ENCODE data around the gene INTS7. TPM values are rescaled to one million over a fixed set of nuclear protein-coding genes. Genes with fewer than 3 reads are reported as not detected.
"Not testable (repeated sequence)": the region's sequence is repeated elsewhere in the genome, so short reads cannot be mapped to it uniquely, and the experiment has no call there.

INTS7 gene
- polyA plus RNA-seq, 4 donors: 6.0 to 15.7 (median 7.3) TPM

DNA sequence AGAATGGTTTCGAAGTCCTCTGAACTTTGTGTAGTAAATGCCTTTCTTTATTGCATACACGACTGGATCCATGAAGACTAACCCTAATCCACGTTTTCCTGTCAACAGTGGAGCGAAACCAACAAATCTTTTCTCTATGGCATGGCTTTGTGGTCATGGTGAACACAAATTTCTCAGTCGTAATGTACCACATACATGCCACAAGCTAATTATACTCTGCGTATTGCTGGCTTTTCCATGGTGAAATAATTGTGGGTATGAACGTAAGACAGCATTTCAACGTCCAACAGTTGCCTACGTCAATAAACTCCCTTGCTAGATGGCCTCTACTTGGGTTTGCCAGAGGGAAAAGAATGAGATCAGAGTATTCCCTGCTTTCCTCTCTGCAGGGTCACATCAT lies 27.5 kb downstream of the INTS7 start:
- Histone ChIP-seq H3K27ac (ENCODE audit: low read depth in 1 of 3, low read length in 2 of 3) (no peak overlapping the region), H3K27me3 (ENCODE audit: control insufficient read depth in 3 of 3, insufficient read depth in 3 of 3, low read length in 3 of 3) (no peaks in the 10 kb centered on the region), H3K4me1 (ENCODE audit: control insufficient read depth in 3 of 3, insufficient read depth in 2 of 3, low read depth in 1 of 3, low read length in 2 of 3) (no peaks in the 10 kb centered on the region), H3K36me3 (ENCODE audit: control insufficient read depth in 3 of 3, insufficient read depth in 2 of 3, low read depth in 1 of 3, low read length in 3 of 3) (peaks cover 3 to 11% (median 6%) of the 10 kb centered on the region in 3 donors), H3K4me3 (ENCODE audit: low read depth in 1 of 3, low read length in 3 of 3) (no peak overlapping the region), H3K9me3 (ENCODE audit: control insufficient read depth in 2 of 2, insufficient read depth in 1 of 2, low read depth in 1 of 2, low read length in 1 of 2) (no peaks in the 10 kb centered on the region)
- 79 to 89% (median 83%) methylated on average over 9 of the region's 9 CpGs for WGBS, 3 donors
- DNase-seq: no peak
- FAIRE-seq: no peak

GRCh38 chr1:212007178-212007577 lies 28.2 kb downstream of the INTS7 start:
- H3K9me3 ChIP-seq (ENCODE audit: control insufficient read depth in 2 of 2, insufficient read depth in 1 of 2, low read depth in 1 of 2, low read length in 1 of 2): no peaks in the 10 kb centered on the region
- H3K36me3 ChIP-seq (ENCODE audit: control insufficient read depth in 3 of 3, insufficient read depth in 2 of 3, low read depth in 1 of 3, low read length in 3 of 3): peaks cover 3 to 11% (median 6%) of the 10 kb centered on the region in 3 donors
- no peak overlapping the region for H3K27ac ChIP-seq (ENCODE audit: low read depth in 1 of 3, low read length in 2 of 3)
- H3K4me3 ChIP-seq (ENCODE audit: low read depth in 1 of 3, low read length in 3 of 3): no peak overlapping the region
- no peak for FAIRE-seq
- H3K27me3 ChIP-seq (ENCODE audit: control insufficient read depth in 3 of 3, insufficient read depth in 3 of 3, low read length in 3 of 3): no peaks in the 10 kb centered on the region
- WGBS, 3 donors: 94 to 96% (median 96%) methylated on average over 4 of the region's 4 CpGs
- no peaks in the 10 kb centered on the region for H3K4me1 ChIP-seq (ENCODE audit: control insufficient read depth in 3 of 3, insufficient read depth in 2 of 3, low read depth in 1 of 3, low read length in 2 of 3)
- DNase-seq: no peak

DNA sequence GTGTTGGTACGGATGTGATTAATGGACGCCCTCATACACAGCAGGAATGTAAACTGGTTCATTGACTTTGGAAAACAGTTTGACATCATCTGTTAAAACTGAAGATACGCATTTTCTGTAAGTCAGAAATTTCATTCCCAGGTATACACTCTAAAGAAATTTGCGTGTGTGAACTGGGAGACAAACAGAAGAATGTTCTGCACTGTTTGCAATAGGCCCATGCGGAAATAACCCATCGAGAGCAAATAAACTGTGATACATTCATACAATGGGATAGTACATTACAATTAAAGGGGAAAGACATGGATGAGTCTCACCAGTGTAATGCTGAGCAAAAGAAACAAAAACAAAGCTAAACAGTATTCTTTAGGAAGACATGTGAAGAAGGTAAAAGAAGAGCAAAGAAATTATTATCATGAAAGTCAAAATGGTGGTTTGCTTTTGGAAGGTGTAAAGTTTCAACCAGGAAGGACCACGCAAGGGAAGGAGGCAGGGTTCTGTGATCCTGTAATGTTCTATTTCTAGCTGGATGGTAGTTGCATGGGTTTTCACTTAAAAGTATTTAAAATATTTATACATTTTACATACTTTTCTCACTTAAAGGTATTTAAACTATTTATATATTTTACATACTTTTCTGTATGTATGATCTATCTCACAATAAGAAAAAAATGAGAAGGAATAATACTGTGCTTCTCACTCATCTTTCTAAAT lies 30.3 kb downstream of the INTS7 start:
- Histone ChIP-seq H3K4me1 (ENCODE audit: control insufficient read depth in 3 of 3, insufficient read depth in 2 of 3, low read depth in 1 of 3, low read length in 2 of 3) (no peaks in the 10 kb centered on the region), H3K27me3 (ENCODE audit: control insufficient read depth in 3 of 3, insufficient read depth in 3 of 3, low read length in 3 of 3) (no peaks in the 10 kb centered on the region), H3K27ac (ENCODE audit: low read depth in 1 of 3, low read length in 2 of 3) (no peak overlapping the region), H3K9me3 (ENCODE audit: control insufficient read depth in 2 of 2, insufficient read depth in 1 of 2, low read depth in 1 of 2, low read length in 1 of 2) (no peaks in the 10 kb centered on the region), H3K36me3 (ENCODE audit: control insufficient read depth in 3 of 3, insufficient read depth in 2 of 3, low read depth in 1 of 3, low read length in 3 of 3) (peaks cover under 1 to 11% (median 11%) of the 10 kb centered on the region in 3 donors), H3K4me3 (ENCODE audit: low read depth in 1 of 3, low read length in 3 of 3) (no peak overlapping the region)
- DNase-seq (no peak), FAIRE-seq (no peak)
- WGBS, 3 donors: 89 to 95% (median 90%) methylated on average over 7 of the region's 7 CpGs

- H3K36me3 ChIP-seq (ENCODE audit: control insufficient read depth in 3 of 3, insufficient read depth in 2 of 3, low read depth in 1 of 3, low read length in 3 of 3): peaks cover 2 to 14% (median 7%) of the 10 kb centered on the region in 3 donors
- H3K9me3 ChIP-seq (ENCODE audit: control insufficient read depth in 2 of 2, insufficient read depth in 1 of 2, low read depth in 1 of 2, low read length in 1 of 2): peaks cover 0 to 8% of the 10 kb centered on the region in 2 donors
- no peak overlapping the region for H3K4me3 ChIP-seq (ENCODE audit: low read depth in 1 of 3, low read length in 3 of 3)
- no peak for FAIRE-seq
- no peak for DNase-seq
- no peaks in the 10 kb centered on the region for H3K27me3 ChIP-seq (ENCODE audit: control insufficient read depth in 3 of 3, insufficient read depth in 3 of 3, low read length in 3 of 3)
- WGBS, 3 donors: 92 to 97% (median 95%) methylated on average over 3 of the region's 3 CpGs
- no peaks in the 10 kb centered on the region for H3K4me1 ChIP-seq (ENCODE audit: control insufficient read depth in 3 of 3, insufficient read depth in 2 of 3, low read depth in 1 of 3, low read length in 2 of 3)
- no peak overlapping the region for H3K27ac ChIP-seq (ENCODE audit: low read depth in 1 of 3, low read length in 2 of 3)
Measured at GRCh38 chr1:212002536-212002935, 32.8 kb downstream of the INTS7 start.

- not testable (repeated sequence) for DNase-seq
Measured at GRCh38 chr1:211997426-211997825, 37.9 kb downstream of the INTS7 start.

DNA sequence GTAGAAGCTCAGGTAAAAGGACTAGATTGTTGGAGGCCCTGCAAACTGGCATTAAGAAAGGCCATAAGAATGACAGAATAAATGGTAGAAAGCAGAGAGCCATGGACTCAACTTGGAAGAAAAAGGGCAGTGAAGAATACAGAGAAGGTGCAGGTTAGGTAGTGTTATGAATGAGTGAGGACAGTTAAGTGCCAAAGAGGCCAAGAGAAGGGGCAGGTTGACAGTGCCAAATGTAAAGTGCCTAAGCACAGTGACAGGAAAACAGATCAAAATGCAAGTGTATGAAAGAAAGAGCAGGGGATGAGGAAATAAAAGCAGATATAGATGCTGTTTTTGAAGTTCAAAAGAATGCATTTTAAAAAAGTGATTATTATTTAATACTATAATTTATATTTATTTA lies 43.7 kb downstream of the INTS7 start:
- no peak overlapping the region for H3K4me3 ChIP-seq (ENCODE audit: low read depth in 1 of 3, low read length in 3 of 3)
- peaks cover 0 to 2% of the 10 kb centered on the region in 2 donors for H3K9me3 ChIP-seq (ENCODE audit: control insufficient read depth in 2 of 2, insufficient read depth in 1 of 2, low read depth in 1 of 2, low read length in 1 of 2)
- DNase-seq: no peak
- no peak for FAIRE-seq
- H3K27me3 ChIP-seq (ENCODE audit: control insufficient read depth in 3 of 3, insufficient read depth in 3 of 3, low read length in 3 of 3): no peaks in the 10 kb centered on the region
- H3K27ac ChIP-seq (ENCODE audit: low read depth in 1 of 3, low read length in 2 of 3): no peak overlapping the region
- peaks cover 0 to 13% (median 0%) of the 10 kb centered on the region in 3 donors for H3K36me3 ChIP-seq (ENCODE audit: control insufficient read depth in 3 of 3, insufficient read depth in 2 of 3, low read depth in 1 of 3, low read length in 3 of 3)
- no peaks in the 10 kb centered on the region for H3K4me1 ChIP-seq (ENCODE audit: control insufficient read depth in 3 of 3, insufficient read depth in 2 of 3, low read depth in 1 of 3, low read length in 2 of 3)

More at GRCh38 chr1:211997426-211997825, 37.9 kb downstream of the INTS7 start:
- H3K27me3 ChIP-seq (ENCODE audit: control insufficient read depth in 3 of 3, insufficient read depth in 3 of 3, low read length in 3 of 3); H3K4me3 ChIP-seq (ENCODE audit: low read depth in 1 of 3, low read length in 3 of 3); H3K4me1 ChIP-seq (ENCODE audit: control insufficient read depth in 3 of 3, insufficient read depth in 2 of 3, low read depth in 1 of 3, low read length in 2 of 3); FAIRE-seq; H3K27ac ChIP-seq (ENCODE audit: low read depth in 1 of 3, low read length in 2 of 3): not testable (repeated sequence)
- WGBS, 3 donors: 95 to 99% (median 98%) methylated on average over 4 of the region's 4 CpGs
- H3K36me3 ChIP-seq (ENCODE audit: control insufficient read depth in 3 of 3, insufficient read depth in 2 of 3, low read depth in 1 of 3, low read length in 3 of 3): peaks cover 2 to 23% (median 4%) of the 10 kb centered on the region in 3 donors
- peaks cover 0 to 17% of the 10 kb centered on the region in 2 donors for H3K9me3 ChIP-seq (ENCODE audit: control insufficient read depth in 2 of 2, insufficient read depth in 1 of 2, low read depth in 1 of 2, low read length in 1 of 2)

DNA sequence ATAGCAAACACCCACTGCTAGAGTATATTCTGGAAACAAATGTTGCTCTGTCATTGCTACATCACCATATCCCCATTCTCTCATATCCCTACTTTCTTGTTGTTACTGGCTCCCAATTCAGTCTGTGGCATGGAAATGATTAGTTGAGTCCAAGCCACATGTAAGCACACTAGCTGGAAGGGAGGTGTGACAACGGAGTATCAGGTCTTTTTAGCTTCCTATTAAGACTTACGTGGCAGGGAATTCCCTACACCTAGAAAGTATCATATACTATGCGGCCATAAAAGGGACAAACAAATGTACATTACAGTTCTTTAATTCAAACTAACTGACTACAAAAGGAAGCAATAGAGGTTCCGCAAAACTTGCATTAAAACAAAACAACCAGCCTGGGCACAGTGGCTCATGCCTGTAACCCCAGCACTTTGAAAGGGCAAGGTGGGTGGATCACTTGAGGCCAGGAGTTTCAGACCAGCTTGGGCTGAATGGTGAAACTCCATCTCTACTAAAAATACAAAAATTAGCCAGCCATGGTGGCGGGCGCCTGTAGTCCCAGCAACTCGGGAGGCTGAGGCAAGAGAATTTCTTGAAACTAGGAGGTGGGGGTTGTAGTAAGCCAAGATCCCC lies 48.6 kb downstream of the INTS7 start:
- Histone ChIP-seq H3K4me1 (ENCODE audit: control insufficient read depth in 3 of 3, insufficient read depth in 2 of 3, low read depth in 1 of 3, low read length in 2 of 3) (peaks cover 0 to 6% (median 1%) of the 10 kb centered on the region in 3 donors), H3K4me3 (ENCODE audit: low read depth in 1 of 3, low read length in 3 of 3) (no peak overlapping the region), H3K9me3 (ENCODE audit: control insufficient read depth in 2 of 2, insufficient read depth in 1 of 2, low read depth in 1 of 2, low read length in 1 of 2) (no peaks in the 10 kb centered on the region), H3K27ac (ENCODE audit: low read depth in 1 of 3, low read length in 2 of 3) (no peak overlapping the region), H3K36me3 (ENCODE audit: control insufficient read depth in 3 of 3, insufficient read depth in 2 of 3, low read depth in 1 of 3, low read length in 3 of 3) (peaks cover 0 to 11% (median 0%) of the 10 kb centered on the region in 3 donors), H3K27me3 (ENCODE audit: control insufficient read depth in 3 of 3, insufficient read depth in 3 of 3, low read length in 3 of 3) (no peaks in the 10 kb centered on the region)
- FAIRE-seq (no peak), DNase-seq (no peak)
- 86 to 97% (median 96%) methylated on average over 7 of the region's 7 CpGs for WGBS, 3 donors

- H3K27ac ChIP-seq (ENCODE audit: low read depth in 1 of 3, low read length in 2 of 3): peak overlapping the region in 1 of 3 donors; percentile 65
- H3K36me3 ChIP-seq (ENCODE audit: control insufficient read depth in 3 of 3, insufficient read depth in 2 of 3, low read depth in 1 of 3, low read length in 3 of 3): peaks cover 0 to 11% (median 2%) of the 10 kb centered on the region in 3 donors
- no peak overlapping the region for H3K4me3 ChIP-seq (ENCODE audit: low read depth in 1 of 3, low read length in 3 of 3)
- FAIRE-seq (no peak), DNase-seq (peak; percentile 72 to 75)
- H3K9me3 ChIP-seq (ENCODE audit: control insufficient read depth in 2 of 2, insufficient read depth in 1 of 2, low read depth in 1 of 2, low read length in 1 of 2): no peaks in the 10 kb centered on the region
- no peaks in the 10 kb centered on the region for H3K27me3 ChIP-seq (ENCODE audit: control insufficient read depth in 3 of 3, insufficient read depth in 3 of 3, low read length in 3 of 3)
- WGBS, 3 donors: 62 to 72% (median 63%) methylated on average over 4 of the region's 4 CpGs
- H3K4me1 ChIP-seq (ENCODE audit: control insufficient read depth in 3 of 3, insufficient read depth in 2 of 3, low read depth in 1 of 3, low read length in 2 of 3): peaks cover 0 to 6% (median 1%) of the 10 kb centered on the region in 3 donors
Measured at GRCh38 chr1:211985556-211986264, 49.6 kb downstream of the INTS7 start.
